GM21528 (cell line): ENCODE results near the gene LIN7A.

Experiments
- ATAC-seq: cut with Tn5 transposase; IDR thresholded peaks from one replicate; pipeline ENCODE4 v1.9.1; 2021; ENCODE audit warnings: mild to moderate bottlenecking, moderate library complexity; ENCODE audit not compliant: unreplicated experiment, low FRiP score

LIN7A gene, protein sequence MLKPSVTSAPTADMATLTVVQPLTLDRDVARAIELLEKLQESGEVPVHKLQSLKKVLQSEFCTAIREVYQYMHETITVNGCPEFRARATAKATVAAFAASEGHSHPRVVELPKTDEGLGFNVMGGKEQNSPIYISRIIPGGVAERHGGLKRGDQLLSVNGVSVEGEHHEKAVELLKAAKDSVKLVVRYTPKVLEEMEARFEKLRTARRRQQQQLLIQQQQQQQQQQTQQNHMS

DNA sequence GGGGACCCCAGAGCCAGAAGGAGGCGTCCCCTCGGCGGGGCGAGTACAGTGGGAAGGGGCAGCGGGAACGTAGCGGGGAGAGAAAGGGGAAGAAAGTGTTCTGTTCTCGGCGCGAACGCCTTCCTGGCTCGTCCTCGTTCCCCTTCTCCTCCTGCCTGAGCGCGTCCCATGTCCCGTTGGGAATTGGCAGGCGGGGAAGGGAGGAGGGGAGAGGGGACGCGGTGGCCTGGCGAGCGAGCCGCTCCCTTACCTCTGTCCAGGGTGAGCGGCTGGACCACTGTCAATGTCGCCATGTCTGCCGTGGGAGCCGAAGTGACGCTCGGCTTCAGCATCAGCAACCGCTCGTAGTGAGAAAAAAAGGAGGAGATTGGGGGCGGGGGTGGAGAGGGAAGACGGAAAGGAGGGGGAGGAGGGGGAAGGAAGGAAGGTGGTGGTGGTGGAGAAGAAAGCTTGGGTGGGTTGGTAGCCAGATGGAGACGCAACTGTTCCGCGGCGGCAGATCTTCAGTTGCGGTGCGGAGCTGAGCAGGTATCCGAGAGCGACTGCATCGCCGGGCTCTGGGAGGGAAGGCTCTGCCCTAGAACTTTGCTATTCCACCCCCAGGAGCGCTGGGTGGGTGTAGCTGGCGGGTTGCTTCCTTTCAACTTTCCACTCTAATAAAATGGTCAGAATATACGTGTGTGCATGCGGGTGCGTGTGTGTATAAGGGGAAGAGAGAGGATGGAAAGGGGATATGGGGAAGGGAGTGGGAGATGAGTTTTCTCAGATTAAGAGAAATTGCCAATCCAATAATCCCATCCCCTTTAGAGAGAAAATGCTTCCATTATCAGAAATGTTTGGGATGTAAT lies at the start of gene LIN7A:
Gene LIN7A (minus strand): TSS at position 544 of the 848 bp plus-strand sequence. CDS start 212 bp downstream, at position 332.
- peak; percentile 26 for ATAC-seq

DNA sequence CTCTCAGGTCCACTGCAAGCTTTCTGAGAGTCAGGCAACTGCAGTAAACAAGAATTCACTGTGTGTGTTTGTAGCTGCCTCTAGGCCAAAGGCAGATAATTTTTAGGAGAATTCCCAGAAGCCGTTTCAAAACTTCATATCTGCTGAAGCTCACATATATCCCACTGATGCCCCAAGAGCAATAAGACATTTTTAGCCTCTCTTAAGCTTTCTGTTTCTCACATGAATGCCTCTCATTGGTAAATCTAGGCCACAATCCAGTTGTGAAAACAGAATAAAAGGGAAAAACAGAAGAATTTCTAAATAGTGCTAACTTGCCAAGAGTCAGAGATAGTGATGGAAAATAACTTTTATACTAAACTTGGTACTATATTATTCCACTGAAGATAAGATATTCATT lies 48.5 kb upstream of the LIN7A start:
- ATAC-seq, result no peak

DNA sequence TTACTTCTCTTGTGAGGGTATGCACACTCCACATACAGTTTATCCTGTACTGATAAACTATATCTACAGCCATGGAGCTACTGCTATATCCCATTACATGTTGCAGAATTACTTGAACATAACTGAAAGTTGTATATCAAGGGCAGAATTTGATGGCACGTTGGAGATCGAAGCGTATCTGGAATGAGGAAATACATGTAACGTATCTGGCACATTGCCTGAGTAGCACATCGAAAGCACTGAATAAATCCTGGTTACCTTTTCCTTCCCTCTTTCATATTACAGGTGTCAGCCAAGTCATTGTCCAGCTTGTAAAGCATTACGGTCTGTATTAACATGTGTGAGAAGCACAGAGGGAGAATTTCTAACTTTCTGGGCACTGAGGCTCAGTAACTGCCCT lies 42.1 kb upstream of the LIN7A start:
- no peak for ATAC-seq

DNA sequence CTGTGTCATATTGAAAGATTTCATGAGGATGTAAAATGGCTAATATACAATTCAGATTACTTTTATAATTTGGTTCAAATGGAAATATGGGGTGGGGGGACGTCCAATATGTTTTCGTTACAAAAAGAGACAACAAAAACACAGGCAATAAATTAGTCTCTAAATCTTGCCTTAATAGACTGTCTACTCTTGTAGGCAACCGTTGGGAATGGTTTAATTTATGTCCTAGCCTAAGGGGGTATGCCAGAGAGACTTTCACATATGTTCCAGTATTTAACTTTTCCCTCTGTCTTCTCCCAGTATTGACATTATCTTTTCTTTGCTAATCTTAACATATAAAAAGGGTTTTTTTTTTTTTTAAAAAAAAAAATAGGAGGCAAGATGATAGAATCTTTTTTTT lies 41.5 kb upstream of the LIN7A start:
- no peak for ATAC-seq

DNA sequence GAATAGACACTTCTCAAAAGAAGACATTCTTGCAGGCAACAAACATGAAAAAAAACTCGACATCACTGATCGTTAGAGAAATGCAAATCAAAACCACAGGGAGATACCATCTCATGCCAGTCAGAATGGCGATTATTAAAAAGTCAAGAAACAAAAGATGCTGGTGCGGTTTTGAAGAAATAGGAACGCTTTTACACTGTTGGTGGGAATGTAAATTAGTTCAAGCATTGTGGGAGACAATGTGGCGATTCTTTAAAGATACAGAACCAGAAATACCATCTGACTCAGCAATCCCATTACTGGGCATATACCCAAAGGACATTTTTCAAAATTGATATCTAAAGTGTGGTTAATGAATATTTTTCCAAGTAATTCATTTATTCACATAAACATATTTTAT lies 39.6 kb upstream of the LIN7A start:
- no peak for ATAC-seq

DNA sequence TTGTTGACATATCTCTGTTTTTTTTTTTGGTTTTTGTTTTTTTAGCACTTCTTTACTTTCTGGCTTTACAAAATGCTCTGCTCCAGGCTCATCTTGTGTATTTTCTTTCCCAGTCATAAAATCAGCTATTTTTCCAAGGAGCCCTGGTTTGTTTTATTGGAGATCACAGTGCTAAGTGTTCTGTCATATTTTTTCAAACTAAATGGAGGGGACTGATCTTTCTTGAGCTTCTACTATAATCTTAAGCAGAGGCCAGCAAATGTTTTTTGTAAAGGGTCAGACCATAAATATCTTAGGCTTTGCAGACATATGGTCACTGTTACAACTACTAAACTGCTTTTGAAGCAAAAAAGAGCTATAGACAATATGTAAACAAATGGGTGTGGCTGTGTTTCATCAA lies 30.6 kb upstream of the LIN7A start:
- no peak for ATAC-seq

DNA sequence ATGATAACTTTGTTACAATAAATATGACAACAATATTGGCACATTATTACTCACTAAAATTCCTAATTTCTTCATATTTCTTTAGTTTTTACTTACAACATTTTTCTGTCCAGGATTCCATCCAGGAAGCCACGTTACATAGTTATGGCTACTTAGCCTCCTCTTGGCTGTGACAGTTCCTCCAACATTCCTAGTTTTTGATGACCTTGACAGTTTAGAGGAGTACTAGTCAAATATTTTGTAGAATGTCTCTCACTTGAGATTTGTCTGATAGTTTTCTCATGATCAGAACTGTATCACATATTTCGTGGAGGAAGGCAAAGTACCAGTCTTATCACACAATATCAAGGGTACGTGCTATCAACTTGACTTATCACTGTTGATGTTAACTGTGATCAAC lies 29.8 kb upstream of the LIN7A start:
- ATAC-seq, result no peak

DNA sequence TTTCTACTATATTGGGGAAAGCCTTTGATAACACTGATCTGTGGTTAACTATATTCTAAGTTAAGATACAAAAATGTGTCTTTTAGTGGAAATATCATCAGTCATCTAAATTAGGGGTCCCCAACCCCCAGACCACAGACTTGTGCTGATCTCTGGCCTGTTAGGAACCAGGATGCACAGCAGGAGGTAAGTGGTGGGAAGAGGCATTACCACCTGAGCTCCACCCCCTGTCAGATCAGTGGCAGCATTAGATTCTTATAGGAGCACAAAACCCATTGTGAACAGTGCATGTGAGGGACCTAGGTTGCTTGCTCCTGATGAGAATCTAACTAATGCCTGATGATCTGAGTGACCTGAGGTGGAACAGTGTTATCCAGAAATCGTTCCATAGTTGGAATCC lies 28.3 kb upstream of the LIN7A start:
- ATAC-seq, result no peak

DNA sequence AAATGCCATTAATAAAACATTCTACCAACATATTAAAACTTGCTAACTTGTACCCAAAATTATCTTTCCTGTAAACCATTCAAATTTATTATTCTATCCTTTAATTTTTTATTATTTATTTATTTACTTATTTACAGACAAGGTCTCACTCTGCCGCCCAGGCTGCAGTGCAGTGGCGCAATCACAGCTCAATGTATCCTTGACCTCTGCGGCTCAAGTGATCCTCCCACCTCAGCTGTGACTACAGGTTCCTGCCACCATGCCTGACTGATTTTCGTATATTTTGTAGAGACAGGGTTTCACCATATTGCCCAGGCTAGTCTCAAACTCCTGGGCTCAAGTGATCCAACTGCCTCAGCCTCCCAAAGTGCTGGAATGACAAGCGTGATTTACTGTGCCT lies 20.4 kb upstream of the LIN7A start:
- ATAC-seq, result no peak

DNA sequence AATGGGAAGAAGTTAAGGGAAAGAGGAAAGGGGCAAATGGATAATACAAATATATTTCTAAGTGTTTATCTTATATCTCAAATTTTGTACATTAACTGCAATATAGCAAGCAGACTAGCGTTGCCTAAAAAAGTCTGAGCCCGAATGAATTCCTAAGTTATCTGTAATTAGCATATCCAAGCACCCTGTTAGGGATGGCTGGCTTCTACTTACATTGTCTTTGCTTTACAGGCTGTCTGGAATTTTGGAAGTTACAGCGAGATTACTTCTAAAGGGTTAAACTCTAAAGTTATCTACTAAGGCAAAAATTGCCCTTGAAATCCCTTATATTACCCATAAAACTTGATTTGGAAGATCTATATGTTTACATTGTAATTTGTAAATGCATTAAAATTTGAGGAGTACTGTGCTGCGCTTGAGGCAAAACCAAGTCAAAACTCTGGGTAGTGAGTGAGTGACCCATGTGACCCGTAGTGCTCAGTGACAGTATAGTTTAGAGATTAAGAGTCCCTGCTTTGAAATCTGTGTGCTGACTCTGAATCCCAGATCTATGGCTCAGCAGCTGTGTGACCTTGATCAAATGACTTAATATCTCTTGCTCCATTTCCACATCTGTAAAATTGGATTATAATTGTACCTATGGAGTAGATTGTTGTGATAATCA lies 17.3 kb upstream of the LIN7A start:
- ATAC-seq, result no peak

DNA sequence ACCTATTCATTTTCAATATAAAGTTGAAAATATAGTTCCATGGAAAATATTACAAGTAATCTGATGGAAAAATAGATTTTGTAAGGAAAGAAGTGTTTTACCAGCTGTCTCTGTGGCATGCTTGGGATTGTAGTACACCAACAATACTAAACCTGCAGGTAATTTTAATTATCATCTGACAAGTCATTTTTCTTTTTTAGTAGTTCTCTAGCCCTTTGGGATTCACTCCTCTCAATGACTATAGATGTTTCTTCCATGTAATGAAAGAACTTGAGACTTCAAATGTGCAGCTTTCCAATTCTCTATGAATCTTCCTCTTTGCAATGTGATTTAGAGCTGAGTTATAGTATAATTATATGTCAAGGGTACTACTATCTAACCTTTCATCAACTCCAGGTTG lies 14.7 kb upstream of the LIN7A start:
- no peak for ATAC-seq

DNA sequence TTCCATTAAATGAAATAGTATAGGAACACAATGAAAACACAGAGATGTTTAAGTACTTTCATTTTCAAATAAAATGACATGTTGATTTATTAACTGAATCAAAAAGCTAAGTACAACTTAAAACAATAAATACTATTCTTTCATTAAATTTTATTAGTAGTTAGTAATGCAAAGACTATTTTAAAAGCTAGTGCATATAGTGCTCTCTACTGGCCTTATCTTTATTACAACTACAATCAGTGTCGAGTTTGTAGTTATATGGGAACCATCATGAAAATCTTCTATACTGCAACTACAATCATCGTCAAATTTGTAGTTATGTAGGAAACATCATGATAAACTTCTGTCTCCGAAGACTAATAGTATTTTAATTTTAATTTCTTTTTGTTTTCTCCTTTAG lies 8.9 kb upstream of the LIN7A start:
- no peak for ATAC-seq

DNA sequence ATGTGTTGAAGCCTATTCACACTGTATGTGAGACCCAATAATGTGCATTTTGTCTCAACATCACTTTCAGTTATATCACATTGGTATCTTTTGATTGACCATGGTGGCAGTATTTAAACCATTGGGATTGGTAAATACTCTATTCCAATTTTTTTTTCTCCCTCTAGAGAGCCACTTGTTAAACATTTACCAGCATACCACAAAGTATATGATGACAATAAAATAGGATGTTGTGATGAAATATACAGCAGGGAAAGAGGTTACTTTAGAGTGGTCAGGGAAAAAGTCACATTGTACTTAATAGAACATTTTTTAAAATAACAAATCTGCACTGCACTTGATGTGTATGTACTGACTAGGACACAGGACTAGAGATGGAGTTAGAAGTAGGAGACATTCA lies 5.6 kb upstream of the LIN7A start:
- no peak for ATAC-seq

DNA sequence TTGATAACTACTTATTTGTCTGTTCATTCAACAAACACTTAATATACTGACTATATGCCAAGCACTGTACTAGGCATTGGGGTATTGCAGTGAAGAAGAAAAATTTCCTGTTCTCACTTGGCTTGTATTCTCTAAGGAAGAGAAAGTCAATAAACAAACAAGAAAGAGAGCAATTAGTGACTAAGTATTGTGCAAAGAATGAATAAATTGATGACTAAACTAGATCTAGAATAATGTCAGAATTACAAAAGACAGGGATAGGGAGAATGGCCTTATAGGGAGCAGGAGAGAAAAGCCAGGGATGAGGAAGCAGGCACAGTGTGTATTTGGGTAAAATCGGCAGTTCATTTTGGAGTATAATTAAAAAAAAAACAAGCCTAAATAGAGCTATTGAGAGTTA lies 4.2 kb upstream of the LIN7A start:
- ATAC-seq, result no peak

DNA sequence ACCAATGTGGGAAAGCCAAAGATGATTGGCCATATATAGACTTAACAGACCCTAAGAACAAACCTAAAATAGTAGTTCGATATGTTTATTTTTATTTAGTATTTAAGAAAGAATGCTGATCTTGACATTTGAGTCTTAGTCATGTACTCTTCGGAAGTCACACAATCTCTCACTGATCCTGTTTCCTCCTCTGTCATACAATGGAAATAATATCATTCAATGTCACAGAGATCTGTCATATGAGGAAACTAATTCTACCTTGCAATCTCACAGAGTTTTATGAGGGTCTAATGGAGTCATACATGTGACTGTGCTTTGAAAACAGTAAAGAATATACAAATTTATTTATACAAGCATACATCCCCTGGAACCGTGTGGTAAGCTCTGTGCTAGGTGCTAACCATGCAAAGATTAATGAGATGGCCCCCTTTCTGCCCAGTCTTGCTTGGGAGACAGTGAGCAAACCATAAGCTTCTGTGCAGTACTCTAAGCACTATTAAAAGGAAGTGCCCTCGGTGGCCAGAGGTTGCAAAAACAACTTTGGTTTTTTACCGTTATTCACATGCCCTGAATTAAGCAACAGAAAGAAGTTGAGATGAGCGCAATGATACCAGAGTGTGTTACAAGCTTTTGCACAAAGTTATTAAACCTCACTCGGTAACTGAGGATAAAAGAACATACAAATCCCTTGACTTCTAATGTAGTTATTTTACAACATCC lies 1.7 kb upstream of the LIN7A start:
- ATAC-seq, result no peak

DNA sequence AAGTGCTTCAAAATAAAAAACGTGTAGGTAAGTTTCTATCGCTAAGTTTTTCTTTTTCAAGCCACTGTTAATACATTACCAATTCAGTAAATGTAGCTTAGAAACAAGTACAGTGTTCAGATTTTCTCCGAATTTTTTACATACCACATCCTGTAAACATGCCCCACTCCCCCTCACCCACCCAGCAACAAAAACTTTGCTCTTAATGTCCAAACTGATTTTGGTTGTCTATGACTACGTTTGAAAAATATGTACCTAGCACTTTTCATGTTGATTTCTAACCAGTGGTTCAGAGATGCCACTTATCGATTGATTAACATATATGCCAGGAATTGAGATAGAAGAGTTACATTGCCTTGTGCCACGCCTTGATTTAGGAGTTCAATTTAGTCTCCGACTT lies 663 bp upstream of the LIN7A start:
- no peak for ATAC-seq

DNA sequence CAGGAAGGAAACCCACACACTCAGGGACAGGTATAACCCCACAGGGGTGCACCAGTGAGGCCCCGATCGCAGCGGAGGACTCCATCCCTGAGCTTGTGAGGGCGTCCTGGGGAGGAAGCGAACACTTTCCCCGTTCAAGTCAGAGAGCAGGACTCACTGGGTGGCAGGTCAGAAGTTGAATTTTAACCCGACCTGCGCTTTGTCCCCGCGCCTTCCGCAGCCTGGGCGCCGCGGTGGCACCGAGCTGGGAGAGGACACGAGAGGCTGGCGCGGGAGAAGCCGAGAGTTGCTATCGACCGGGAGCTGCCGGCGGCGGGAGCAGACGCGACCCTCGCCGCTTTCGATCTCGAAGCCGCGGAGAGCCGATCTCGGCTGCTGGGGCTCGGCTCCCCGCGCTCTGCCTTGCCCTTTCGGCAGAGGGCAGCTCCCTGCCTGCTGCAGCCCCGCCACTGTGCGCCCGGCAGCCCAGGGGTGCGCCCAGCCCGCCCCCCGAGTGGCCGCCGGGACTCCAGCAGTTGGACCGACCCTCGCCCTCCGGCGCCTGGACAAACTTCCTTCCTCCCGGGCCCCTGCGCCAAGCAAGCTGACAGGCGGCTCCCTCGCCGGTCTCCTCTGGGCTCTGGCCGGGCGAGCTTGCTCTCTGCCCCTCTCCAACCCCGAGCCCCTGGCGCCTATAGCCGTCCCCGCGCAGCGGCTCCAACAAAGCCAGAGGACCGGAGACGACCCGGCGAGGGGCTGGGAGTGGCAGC lies 918 bp downstream of the LIN7A start:
- ATAC-seq, result peak; percentile 54

DNA sequence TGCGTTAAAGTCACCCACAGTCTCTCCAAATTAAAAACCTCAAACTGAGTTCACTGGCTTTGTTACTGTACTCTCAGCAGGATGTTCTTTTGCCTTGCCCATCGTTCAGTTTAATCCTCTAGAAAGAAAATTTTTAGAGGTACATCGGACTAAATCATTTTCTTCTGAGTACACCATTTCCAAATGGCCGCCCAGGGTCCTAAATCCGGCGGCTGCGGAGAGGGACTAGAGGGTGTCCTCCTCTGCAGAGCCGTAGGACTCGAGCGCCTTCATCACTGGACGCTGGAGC lies 1.4 kb downstream of the LIN7A start:
- ATAC-seq, result no peak

DNA sequence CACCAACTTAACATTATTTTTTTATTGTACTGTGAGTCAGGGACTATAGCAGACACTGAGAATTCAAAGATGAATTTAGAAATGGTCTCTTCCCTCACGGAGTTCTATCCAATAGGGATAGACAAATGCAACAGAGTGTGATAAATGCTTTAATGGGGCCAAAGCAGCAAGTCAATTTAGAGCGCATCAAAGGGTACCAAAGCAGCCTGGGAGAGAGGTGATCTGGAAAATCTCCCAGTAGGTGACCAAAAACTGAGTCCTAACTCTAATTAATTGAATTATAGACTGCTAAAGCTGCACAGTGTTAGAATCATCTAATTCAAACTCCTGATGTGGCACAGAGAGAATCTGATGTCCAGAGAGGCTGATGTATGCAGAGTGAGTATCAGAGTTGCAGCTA lies 2.6 kb downstream of the LIN7A start:
- ATAC-seq, result no peak

DNA sequence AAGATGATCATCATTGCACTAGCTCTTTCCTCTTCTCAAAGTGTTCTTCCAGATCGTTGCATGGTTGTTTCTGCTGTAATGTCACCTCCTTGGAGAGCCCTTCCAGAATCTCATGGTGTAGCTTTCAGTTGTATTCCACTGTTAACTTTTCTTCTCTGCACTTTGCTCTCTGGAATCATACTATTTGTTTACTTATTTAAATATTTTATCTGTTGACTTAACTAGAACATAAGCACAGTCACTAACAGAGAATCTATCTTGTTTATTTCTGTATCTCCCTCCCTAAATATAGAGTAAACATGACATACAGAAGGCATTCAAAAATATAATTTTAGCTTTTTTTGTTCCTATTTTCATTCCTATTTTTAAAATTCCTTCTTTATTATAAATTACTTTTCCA lies 11.8 kb downstream of the LIN7A start:
- ATAC-seq, result no peak

DNA sequence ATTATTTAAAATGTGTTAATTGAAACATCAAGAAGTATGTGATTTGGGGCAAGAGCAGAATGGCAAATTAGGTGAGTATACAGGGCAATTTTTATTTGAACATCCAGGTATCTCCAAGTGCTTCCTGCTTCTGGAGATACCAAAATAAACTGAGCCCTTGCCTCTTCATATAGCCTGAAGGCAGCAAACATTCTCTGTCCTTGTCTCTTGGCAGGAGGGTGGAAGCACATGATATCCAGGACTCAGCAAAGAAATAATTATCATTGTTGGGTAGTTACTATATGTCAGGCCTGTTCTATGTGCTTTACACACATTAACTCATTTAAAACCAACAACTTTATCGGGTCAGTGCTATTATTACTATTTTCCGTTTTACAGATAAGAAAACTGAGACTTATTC lies 12.5 kb downstream of the LIN7A start:
- no peak for ATAC-seq
